Endometrium (tissue), 2 donors: ENCODE measurements around the gene PLCB1.
"Not testable (repeated sequence)": the region's sequence is repeated elsewhere in the genome, so short reads cannot be mapped to it uniquely, and the experiment has no call there.

ENCODE experiments used
- FAIRE-seq: peaks from 2 replicates; lab custom pipeline; 2012; peaks lifted over from hg19 to GRCh38; lab: Jason Lieb, UNC
- donor health status: control.
- donor health status: control.

Gene PLCB1

DNA sequence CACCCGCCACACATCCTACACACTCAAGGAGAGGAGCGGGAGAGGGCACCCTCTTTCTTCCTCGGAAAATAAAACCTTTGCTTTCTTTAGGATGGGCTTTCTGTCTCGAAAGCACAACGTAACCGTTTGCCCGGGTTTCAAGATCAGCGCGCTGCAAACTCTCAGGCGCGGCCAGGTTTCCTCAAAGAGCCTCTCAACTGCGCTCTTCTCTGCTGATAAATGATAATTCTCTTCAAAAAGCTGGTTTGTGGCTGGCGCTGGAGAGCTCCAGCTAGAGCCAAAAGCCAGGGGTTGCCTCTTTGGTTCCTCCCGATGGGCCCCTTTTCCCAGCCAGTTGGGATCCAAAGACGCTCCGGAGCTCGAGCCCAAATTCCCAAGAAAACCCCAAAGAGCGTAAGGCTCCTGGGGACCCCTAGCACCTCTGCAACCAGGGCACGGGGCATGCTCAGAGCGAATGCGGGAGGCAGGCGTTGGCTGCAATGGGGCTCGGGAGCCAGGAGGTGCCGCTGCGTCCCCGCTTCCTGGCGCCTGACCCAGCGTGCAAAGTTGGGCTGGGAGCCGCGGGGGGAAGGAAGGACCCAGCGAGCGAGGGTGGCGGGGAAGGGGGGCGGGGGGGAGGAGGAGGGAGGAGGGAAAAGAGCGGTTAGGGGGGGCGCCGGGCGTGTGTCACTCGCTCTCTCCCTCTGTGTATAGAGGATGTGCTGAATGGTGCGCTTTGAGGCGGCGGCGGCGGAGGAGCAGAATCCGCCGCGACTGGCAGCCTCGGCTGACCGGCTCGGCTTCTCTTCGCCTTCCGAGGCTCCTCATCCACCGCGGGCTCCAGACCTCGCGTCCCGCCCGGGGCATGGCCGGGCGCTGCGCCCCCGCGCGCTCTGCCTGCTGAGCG lies at the start of gene PLCB1:
PLCB1 (plus strand) TSS at position 669 of the 886 bp plus-strand sequence. CDS start 386 bp downstream, outside the sequence.
- FAIRE-seq: no peak

DNA sequence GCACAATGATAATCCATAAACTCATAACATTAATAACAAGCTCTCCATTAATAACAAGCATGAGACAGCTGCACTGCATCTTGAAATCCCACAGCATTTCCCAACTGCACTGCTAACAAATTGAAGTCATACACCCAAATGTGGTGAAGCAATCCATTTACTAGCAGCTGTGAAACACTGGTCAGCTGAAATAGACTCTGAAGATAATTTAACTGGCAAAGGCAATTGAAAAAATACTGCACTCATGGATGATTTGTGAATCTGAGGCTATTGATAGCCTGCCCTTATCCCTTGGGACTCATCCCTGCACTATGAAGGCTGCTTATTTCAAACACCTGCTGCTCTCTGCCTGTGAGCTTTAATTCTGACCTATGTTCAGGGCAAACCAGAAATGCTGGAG lies 49.1 kb upstream of the PLCB1 start:
- no peak for FAIRE-seq

DNA sequence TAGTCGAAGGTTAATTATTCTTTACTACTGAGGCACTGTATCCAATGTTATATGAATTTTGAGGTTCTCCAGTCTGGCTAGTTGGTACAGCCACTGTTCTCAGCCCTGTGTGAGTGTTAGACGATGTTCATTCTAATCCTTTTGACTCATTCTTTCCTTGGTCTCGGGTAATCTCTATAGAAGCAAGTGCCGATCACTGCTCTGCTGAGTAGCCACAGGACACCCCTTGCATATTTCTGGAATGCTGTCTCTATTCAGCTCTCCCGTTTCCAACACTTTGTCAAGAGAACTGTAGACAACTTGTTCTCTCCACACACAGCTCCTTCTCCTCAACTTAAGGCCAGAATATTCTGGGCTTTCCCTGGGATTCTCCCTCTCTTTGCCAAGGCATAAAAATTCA lies 42.4 kb upstream of the PLCB1 start:
- FAIRE-seq: no peak

DNA sequence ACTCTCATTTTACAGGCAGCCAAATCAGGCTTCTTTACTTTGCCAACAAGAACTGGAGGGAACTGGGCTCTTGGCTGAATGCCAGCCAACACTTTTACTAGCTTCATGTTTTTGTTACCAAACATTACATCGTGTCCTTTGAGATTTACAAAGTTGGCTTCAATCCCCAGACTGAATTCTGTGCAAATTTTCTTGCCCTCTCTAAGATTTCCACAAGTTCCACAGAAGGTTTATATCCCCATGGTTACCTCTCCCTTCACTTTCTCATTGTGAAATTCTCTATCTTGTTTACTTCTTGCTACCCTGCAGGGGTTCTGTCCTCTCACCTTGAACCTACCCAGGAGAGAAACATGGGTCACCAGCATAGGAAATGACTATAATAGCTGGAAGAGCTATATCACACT lies 37.6 kb upstream of the PLCB1 start:
- no peak for FAIRE-seq

DNA sequence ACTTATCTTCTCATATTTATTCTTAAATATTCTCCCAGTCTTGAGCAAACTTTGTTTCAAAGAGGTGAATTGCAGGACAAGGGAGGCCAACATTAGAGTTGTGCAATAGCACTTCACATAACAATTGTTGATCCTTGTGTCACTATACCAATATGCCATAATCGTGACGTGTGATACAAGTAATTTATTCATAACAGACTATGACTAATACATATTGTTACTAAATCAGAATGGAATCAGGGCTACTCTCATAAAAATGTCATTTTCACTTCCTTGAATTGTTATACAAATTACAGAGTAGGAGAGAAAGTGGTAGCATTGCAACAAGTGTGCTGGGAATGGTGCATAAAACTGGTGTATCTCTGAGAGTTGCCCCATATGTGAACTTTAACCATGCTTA lies 37.2 kb upstream of the PLCB1 start:
- no peak for FAIRE-seq

DNA sequence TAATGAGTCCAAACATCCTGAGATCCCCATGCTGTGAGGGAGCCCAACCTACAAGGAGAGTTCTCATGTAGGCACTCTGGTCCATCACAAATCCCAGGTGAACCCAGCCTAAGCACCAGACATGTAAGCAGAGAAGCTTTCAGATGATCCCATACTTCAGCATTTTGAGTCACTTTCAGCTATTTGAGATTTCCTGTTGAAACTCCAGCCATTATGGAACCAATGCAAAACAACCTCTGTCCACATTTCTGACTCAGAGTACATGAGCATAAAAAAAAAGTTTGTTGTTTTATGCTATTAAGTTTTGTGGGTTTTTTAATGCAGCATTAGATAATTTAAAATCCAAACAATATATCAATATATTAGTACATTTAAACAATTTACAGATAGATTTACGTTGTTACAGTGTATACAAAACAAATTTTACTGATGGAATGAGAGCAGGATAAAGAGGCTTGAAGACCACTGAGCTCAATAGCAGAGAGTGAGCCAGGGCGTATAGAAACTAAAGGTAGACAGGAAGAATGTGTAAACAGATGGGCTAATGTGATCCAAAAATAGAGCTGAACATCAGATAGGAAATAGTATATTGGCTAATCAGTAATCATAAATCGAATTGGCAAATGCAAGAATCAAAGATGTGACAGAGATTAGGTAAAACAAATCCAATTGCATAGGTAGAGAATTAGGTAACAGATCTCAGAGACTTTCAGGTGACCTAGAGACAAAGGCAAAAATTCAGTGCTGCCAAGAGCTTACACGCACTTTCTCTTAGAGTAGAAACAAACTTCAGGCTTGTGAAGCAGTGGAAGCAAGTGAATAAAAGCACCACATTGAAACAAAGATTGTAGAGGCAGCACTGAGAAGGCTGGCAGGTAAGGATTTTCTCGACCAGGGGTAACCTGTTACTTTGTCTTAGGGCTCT lies 36.2 kb upstream of the PLCB1 start:
- FAIRE-seq: no peak

DNA sequence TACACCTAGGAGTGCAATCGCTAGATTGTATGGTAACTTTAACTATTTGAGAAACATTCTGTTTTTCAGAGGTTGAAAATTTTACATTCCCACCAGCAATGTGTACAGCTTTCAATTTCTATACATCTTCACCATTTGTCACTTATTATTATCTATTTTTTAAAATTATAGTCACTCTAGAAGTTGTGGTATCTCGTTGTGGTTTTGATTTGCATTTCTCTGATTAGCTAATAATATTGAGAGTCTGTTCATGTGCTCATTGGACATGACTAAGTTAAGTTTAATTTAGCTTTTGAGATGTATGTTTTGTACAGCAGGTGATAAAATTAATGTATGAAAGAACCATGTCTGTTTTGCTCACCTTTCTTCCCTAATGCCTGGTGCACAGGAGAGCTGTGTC lies 34.8 kb upstream of the PLCB1 start:
- FAIRE-seq: no peak

DNA sequence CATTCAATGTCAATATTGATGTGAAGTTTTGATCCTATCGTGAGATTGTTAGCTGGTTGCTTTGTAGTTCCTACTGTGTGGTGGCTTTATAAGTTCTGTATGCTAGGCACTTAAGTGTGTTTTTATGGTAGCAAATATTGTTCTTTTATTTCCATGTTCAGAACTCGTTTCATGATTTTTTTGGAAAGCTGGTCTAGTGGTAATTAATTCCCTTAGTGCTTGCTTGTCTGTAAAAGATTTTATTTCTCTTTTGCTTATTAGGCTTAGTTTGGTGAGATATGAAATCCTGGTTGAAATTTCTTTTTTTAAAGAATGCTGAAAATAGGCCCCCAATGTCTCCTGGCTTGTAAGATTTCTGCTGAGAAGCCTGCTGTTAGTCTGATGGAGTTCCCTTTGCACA lies 27.8 kb upstream of the PLCB1 start:
- no peak for FAIRE-seq

DNA sequence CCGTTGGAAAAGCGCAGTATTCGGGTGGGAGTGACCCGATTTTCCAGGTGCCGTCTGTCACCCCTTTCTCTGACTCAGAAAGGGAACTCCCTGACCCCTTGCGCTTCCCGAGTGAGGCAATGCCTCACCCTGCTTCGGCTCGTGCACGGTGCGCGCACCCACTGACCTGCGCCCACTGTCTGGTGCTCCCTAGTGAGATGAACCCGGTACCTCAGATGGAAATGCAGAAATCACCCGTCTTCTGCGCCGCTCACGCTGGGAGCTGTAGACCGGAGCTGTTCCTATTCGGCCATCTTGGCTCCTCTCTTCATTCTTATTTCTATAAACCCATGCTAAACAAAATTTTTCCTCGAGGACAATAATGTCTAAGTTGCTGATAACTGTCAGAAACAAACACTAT lies 17.5 kb upstream of the PLCB1 start:
- FAIRE-seq: not testable (repeated sequence)

DNA sequence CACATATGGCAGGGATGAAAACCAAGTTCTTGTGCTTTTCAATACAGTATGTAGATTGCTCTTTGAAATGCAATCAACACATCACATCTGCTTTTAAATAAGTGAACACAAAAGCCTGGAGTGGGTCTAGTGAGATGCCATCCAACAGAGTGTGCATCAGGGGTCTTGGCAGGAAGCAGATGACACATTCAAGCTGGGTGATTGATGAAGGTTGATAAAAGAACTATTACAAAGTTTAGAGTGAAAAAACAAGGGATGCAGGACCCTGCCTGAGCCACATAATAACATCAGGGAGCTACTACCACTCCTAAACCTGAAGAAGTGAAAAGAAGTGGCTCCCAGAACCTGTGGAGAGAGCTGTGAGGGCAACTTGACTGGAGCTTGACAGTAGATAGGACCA lies 16.6 kb upstream of the PLCB1 start:
- FAIRE-seq: no peak

DNA sequence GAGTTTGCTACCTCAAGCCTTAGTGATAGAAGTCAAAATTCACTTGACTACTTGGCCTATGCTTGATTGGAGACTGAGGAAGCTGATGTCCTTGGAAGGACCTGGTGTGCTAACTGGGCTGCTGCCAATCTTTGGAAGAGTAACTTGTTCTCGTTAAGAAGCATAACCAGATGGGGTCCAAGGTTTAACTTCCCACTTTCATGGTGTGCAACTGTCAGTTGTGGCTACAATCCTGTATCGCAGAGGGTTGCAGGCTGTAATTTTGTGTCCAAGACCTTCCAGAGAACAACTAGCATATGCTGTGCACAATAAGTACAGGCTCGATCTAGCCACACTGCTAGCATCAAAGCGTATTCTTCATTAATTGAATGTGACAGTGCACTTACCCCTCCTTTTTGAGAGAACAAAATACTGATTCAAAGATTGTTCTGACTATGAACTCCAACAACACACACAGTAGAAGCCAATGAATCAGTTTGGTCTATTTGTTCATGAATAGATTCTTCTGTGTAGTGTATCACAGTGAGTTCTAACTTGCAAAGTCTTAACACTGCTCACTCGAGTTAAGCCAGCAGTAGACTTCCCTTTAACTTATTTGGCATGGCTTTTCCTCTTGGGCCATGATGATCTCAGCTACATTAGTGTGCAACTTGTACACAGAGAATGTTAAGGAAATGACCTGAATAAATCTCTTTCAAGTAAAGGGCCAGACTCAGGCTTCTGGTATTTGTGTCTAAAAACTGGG lies 15.8 kb upstream of the PLCB1 start:
- no peak for FAIRE-seq

DNA sequence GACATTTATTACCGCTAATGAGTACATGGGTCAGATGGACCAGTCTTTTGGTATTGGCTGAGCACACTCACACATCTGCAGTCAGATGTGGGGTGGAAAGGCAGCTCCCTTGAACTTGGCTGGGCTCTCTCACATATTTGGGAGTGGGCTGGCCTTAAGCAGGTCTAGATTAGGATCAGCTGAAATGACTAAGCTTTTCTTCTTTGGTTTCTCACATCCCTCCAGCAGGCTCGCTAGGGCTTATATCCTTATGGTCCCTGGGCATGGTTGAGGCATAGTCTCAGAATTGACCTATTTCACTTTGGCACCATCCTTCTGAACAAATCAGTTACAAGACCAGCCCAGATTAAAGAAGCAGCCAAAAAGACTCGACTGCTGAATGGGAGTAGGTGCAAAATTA lies 14.4 kb upstream of the PLCB1 start:
- FAIRE-seq: no peak

DNA sequence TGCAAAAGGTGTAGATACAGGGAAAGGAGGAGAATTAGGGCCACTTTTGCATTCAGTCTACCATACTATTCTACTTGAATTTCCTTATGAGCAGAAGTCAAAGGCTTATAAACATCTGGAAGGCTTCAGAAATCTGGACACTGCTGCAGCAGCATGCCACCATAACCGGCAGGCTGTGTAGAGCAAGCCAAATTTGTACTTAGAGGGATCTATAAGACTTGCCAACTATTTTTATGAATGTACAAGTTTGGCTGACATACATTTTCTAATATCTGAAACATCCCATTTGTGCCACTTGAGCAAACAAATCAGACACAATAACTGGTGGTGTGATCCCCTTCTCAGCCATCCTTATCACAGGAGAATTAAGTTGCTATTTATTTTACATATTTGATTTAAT lies 14.0 kb upstream of the PLCB1 start:
- FAIRE-seq: no peak

DNA sequence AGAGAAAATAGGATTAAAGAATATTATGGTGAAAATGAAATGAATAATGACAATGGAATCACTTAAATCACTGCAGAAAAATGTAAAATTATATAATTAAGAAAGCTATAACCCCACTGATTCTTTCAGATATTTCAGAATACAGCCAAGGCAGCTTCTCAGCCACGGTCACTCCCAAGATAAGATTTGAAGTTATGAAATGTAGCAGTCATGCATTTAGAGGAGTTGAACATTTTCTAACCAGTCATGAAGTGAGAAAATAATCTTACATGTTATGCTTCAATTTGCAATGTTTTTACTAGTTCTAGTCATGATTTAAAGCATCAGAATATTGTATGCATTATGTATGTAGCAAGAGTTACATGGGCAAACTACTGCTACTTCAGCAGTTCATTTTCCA lies 13.3 kb upstream of the PLCB1 start:
- no peak for FAIRE-seq

DNA sequence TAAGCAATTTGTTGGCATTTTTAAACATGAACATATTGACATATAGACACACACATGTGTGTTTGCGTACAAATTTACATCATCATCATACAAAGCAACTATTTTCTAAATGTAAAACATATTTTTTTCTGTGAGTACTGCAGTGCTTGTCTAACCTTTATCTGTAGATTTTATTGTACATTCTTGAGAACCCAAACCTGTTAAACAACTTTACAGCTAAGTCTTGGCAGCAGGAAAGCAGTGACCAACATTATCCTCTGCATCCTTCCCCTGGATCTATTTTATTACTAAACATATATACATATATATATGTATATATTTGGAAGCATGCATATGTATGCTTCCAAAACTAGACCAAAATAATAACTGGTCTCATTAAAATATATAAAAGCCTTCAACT lies 10.4 kb upstream of the PLCB1 start:
- FAIRE-seq: no peak

DNA sequence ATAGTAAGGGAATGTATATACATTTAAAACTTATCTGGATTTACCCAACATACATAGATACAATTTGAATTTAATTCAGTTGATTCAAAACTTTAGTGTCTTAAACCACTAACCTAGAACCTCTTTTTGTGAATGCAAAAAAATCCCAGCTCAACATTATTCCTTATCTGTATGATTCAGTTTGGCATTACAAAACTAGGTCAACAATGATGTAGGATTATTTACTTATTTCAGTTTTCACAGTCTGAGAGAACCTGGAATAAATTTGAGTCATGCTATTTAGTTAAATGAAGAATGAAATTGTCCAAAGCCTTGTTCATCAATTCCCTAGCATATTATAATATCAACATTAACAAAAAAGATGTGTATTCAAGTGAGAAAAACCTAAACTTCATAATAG lies 7.4 kb upstream of the PLCB1 start:
- no peak for FAIRE-seq

DNA sequence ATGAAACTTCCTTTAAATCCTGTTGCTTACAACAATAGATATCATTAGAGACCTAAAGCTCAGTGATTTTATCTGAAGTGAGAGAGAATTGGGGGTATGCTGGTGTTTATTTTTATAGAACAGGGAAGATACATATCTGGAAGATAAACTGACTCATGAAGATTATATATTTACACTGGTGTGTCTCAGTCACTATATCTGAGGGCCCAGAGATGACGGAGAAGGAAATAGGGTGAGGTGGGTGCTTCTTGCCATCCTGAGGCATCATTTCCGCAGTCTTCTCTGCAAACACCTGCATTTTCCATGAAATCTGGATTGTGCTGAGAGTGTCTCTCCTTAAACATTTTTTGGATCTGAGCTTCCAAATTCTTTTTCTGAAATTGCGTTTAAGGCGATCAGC lies 5.9 kb upstream of the PLCB1 start:
- FAIRE-seq: no peak

DNA sequence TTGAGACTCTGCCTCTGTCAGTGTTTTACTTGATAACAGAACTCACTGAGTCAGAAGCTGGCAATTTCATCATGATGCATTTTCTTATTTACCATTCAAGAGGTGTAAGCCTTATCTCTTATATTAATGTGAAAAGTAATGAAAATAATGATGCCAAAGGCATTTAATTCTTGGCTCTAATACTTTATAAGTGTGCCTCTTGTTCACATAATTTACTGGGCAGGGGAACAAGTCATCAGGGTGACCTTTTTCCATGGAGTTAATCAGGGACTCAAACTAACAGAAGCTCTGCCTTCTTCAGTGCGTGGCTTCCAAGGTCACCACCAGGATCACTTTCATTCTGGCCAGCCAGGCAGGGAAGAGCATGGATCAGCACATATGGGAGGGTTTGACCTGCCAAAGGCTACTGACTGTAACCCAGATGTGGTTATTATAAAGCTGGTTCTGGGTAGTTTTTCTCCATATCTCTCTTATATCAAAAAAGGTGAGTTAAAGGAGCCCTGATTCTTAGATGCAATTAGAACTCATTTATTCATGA lies 5.2 kb upstream of the PLCB1 start:
- no peak for FAIRE-seq

DNA sequence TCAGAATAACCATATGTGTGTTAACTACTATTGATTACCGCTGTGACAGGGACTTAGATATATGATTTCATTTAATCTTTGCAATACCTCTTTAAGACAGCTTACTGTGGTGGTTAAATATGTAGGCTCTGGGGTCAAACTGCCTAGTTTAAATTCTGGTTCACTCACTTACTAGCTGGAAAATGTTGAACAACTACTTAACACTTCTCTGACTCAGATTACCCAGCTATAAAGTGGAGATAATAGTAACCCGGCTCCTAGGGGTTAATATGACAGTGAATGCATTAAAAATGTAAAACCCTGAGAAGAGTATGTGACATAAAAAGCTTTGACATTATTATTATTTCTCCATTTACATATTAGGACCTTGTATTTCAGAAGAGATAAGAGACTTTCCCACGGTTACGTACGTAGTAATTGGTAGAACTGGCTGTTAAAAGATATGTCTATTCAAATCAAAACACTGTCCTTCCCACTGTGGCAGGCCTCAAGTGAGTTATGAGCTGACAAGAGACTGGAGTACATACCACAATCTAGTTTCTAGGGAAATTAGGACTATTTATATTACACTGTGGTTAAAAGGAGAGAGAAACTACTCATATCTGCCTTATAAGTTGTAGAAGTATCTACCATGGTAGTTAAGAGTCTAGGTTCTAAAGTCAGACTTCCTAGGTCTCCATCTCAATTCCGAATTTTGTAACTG lies 4.4 kb upstream of the PLCB1 start:
- no peak for FAIRE-seq

DNA sequence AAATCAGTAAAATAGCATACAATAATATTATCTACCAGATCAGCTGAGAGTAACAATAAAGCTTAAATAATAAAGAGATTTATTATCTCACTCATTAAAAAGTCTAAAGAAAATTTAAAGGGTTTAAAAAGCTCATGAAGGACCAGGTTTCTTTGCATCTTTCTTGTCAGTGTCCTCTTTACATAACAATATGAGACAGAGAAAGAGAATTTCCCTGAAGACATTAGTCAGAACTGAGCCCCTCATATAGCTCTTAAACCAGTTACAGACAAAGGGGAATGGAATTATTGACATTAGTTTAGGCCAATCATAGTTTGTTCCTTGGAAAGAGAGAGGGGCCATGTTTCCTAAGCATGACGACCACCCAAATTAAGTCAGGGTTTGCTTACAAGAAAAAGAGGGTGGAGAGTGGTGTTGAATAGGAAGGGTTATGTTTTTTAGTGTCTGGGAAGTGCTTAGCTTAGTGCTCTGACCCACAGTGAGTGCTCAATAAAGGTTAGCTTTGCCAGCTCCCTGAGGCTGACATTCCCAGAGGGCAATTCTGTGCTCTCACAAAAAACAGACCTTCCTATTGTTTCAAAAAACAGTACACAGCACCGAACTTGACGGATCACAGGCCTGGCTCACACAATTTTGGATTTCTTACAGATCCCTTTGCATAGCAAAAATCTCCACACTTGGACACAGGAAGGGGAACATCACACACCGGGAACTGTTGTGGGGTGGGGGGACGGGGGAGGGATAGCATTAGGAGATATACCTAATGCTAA lies 3.6 kb upstream of the PLCB1 start:
- no peak for FAIRE-seq
